Fibroblast of villous mesenchyme (primary cell): Measurements from ENCODE around the gene ZNF213. TPM values are rescaled to one million over a fixed set of nuclear protein-coding genes. Genes with fewer than 3 reads are reported as not detected.
A peak's percentile ranks its signal among the peaks of the same experiment; 100 is the strongest.

Experiments used
- DNase-seq: peaks from one replicate; pipeline ENCODE4 v3.0.0-alpha.2; 2010; ENCODE audit warnings: low read depth
- H3K4me3 ChIP-seq: 2 replicates; pipeline ENCODE4 v1.5.1; 2011; ENCODE audit warnings: low read depth, mild to moderate bottlenecking, low read length
- CTCF ChIP-seq: IDR thresholded peaks from 2 replicates; pipeline ENCODE4 v1.5.1; 2012; ENCODE audit warnings: low read depth, mild to moderate bottlenecking, low read length; ENCODE audit not compliant: insufficient read depth
- total RNA-seq: library from RNA; depleted of rRNA; stranded (reverse); fragments of >200 nt; gene quantifications from 2 replicates; pipeline ENCODE4 v1.2.3, GENCODE V29; 2012

The ZNF213 gene
- total RNA-seq, 1 donor = 3.5 TPM

- H3K4me3 ChIP-seq = peak overlapping the region; percentile 83
- TF ChIP-seq CTCF = peak; percentile 54
- DNase-seq = peak; percentile 60
Observed at GRCh38 chr16:3149630-3150345, 15.0 kb downstream of the ZNF213 start.

- H3K4me3 ChIP-seq = peak overlapping the region; percentile 83
- DNase-seq = peak; percentile 97
- TF ChIP-seq CTCF = no peak
Observed at GRCh38 chr16:3150346-3151218, 15.8 kb downstream of the ZNF213 start.

GRCh38 chr16:3152027-3152276 lies 17.1 kb downstream of the ZNF213 start:
- DNase-seq = no peak
- H3K4me3 ChIP-seq = peak overlapping the region; percentile 69
- no peak for TF ChIP-seq CTCF

- peak; percentile 90 for DNase-seq
- peak; percentile 45 for TF ChIP-seq CTCF
- peak overlapping the region; percentile 69 for H3K4me3 ChIP-seq
Observed at GRCh38 chr16:3152277-3152990, 17.6 kb downstream of the ZNF213 start.

GRCh38 chr16:3152991-3153368 lies 18.2 kb downstream of the ZNF213 start:
- no peak for TF ChIP-seq CTCF
- no peak overlapping the region for H3K4me3 ChIP-seq
- DNase-seq = no peak

- DNase-seq = no peak
- H3K4me3 ChIP-seq = no peak overlapping the region
- TF ChIP-seq CTCF = no peak
Observed at GRCh38 chr16:3155181-3155580, 20.4 kb downstream of the ZNF213 start.
